HG02943 (cell line): ENCODE data around the gene KCNT1.

Source experiments
- ATAC-seq: cut with Tn5 transposase; IDR thresholded peaks from one replicate; pipeline ENCODE4 v1.9.1; 2021; ENCODE audit warnings: mild to moderate bottlenecking, low read depth, moderate library complexity; ENCODE audit not compliant: unreplicated experiment

The KCNT1 gene

DNA sequence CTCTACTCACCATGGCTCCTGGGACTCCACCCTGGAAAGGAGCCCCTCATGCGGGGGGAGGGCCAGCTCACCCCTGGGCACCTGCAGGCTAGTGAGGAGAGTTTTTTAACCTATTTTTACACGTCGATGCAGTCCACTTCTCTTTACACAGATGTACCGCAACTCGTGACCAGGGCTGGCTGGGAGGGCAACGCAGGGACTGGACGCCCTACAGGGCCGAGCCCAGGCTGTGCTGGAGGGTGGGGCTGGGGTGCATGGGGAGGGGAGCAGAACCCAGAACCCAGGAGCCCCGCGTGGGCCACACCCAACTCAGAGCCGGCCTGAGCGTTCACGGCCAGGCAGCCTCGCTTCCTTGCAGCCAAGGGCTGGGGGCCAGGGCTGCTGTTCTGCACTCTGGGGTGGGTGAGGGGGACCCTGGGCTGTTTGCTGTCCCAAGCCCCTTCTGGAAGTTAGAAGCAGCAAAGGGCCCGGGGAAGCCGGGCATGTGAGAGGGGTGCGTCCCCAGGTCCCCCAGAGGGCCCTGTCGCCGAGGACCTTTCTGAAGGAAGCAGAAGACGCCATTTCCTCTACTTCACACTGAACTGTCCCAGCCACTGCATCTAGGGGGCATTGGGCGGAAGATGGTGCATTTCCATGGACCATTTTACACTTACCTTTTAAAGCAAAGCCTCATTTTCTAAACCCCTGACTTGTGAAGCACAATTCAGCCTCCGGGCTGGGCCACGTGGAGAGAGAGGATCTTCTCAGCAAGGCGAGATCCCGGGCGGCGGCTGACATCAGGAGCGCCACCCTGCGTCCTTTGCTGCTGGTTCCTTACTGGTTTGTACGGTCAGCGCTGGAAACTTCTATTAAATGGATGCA is 90.5 kb downstream of the KCNT1 start:
- no peak for ATAC-seq

DNA sequence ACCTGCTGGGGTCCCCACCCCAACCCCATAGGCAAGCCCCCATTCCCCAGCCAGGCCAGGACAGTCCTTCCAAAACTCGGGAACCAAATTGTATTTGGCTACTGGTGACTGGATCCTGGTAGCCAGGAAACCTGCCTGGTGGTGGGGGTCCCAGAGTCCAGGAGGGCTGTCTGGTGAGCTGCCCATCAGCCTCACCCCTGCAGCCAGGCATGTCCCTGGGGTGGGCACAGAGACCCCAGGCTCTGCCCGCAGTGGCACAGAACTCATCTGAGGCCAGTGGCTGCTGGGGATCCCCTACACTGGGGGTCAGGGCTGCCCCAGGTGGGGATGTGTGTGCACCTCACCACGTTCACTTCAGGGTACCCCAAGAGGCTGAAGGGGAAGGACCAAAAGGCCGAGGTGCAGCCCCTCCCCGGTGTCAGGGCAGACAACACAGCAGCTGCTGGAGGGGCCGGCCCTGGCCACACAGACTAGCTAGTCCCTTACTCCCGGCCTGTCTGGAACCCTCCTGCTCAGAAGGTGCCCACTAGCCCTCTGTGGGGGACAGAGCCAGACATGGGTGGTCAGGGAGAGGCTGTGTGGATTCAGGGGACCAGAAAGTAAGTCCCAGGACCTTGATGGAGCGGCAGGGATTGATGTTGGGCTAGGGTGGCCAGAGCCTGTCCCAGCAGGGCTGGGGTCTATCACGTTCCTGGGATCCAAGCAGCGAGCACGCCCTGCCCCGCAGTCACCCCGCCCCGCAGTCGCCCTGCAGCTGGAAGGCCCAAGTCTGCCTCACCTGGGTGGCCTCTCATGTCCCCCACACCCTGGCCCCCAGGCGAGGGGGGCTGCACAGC is 91.5 kb downstream of the KCNT1 start:
- ATAC-seq, result no peak

DNA sequence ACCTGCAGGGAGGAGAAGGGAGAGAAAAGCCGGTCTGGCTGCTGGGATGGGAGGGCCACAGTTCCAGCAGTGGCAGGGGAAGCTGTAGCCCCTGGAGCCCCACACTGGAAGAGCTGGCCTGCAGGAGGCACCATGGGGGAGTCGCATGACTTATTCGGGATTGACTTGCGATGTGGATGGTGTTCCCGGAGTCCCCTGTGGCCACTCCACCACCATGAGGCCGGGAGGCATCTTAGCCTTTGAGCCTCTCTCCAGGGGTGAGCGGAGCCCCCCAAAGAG is 92.0 kb downstream of the KCNT1 start:
- no peak for ATAC-seq

DNA sequence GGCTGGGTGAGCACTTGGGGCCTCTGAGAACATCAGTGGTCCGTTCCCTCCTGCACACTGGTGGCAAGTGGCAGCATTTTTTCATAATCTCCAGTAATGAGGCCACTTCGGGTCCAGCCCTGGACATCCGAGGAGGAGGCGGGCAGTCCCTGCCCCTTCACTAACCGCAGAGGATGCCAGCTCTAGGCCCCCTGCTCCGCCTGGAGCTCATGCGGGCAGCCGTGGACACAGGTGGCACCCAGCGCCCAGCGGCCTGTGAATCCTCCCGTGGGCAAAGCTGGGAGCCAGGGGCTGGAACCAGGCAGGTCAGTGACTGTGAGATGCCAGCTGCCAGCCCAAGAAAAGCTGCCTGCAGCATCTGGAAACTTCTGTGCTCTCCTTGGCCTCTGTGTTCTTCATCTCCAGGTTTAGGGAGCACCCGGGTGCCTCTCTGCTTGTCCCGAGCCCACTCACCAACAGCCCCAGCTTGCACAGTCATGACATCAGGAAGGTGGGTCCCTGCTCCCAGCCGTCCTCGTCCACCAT is 92.4 kb downstream of the KCNT1 start:
- no peak for ATAC-seq

DNA sequence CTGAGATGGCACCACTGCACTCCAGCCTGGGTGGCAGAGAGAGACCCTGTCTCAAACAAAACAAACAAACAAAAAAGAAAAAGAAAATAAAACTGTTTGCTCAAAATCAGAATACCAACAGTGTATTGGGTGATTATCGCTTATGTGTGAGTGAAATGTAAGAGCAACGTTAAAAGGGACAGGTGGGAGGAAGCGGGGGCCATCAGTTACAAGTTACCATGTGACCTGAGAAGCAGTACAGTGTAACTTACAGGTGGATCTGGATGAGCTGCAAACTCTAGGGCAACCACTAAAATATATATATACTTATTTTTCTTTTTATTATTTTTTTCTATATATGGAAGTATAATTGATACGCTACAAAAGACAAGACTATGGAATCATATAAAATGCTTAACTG is 93.4 kb downstream of the KCNT1 start:
- no peak for ATAC-seq

DNA sequence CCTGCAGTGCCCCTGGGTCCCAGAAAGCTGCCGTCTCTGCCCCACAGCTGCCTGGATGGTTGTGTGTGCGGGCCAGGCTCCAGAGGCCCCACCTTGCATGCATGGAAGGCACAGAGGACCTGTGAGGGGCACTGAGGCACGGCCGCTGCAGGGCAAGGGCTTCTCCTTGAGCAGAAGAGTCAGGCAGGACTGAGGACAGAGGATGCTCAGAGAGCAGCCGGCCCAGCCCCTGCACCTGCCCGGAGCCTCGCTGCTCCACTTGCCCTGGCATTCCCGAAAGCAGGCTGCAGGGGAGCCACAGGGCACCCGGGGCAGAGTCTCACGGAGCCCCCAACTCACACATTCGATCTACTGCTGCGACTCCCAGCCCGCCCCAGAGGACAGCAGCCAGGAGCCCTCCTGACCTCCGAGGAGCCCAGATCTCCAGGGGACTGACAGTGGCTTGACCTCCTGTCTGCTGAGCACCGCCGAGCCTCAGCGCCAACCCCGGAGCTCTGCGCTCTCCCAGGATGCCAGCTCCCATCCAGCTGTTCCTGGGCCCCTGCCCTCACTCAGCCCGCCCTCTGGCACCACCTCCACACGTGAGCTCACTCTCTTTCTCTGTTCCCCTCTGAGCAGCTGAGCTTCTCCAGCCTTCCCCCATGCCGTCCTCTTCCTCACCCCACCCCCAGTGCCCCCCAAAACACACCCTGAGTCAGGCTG is 95.0 kb downstream of the KCNT1 start:
- ATAC-seq, result no peak

DNA sequence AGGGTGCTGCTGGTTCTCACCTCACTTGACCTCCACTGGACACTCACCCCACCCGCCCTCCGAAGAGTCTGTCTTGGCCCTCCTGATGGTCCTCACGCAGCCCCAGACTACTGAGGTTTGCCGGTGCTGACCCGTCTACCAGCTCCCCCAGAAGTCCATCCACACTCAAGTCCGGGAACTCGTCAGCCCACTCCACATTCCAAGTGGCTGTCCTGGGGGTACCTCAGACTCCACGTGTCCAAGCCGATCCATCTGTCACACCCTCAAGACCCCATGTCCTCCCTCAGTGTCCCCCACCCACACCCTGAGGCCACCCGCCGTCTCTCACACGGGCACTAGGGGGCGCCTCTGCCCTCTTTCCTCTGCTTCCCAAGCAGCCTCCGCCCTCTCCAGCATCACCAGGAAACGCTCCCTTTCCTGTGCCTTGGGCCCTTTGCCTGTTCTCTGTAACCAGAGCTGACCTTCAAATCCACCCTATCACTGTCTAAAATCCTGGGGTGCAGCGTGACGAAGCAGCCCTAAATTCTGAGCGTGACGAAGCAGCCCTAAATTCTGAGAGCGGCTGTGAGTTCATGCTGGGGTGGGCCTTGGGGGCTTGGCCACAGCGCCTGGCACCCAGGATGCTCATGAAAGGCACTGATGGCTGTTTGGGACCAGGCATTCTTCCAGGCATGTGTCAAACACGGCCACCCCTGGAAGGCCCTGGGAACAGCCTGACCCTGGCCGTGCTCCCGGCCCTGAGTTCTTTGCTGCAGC is 95.7 kb downstream of the KCNT1 start:
- no peak for ATAC-seq

DNA sequence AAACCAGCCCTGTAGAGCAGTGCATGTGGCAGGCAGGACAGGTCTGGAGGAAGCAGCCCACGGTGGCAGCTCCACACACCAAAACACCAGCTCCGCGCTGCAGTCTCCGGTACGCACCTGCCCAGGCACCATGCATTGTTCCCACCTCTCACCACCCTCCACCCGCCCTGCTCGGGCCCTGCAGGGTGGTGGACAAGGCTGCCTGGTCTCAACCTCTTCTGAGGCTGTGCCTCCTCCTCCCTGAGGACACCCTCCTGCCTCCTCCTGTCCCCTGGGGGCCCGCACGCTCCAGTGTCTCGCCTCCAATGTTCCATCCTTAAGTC is 96.2 kb downstream of the KCNT1 start:
- no peak for ATAC-seq

DNA sequence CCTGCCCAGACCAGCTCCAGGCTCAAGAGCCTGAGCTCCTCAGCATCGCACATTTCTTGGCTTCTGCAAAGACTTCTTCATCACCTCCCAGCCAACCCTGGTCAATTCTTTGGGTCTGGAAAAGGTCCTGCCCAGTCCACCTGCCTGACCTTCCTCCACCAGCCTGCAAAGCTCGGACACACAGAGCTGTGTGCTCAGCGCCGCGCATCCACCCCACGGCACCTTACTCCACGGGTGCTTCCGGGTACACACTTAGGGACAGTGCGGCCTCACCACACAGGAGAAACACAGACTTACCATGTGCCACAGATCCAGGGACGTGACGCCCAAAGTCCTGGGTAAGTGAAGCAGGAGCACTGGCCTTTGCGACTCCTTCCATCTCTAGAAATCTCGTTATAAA is 97.3 kb downstream of the KCNT1 start:
- no peak for ATAC-seq

DNA sequence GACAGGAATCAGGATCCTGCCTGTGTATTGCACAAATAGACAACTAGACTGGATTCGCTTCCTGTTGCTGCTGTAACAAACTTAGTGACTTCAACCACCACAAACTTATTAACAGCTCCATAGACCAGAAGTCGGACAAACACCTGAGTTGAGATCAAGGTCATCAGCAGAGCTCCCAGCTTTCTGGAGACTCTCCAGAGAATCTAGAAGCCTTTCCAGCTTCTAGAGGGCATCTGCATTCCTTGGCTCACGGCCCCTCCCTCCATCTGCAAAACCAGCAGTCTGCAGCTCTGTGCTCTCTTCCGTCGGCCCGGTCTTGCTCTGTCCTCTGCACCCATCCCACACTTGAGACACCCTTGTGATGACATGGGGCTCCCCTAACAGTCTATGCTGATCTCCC is 99.1 kb downstream of the KCNT1 start:
- ATAC-seq, result no peak

DNA sequence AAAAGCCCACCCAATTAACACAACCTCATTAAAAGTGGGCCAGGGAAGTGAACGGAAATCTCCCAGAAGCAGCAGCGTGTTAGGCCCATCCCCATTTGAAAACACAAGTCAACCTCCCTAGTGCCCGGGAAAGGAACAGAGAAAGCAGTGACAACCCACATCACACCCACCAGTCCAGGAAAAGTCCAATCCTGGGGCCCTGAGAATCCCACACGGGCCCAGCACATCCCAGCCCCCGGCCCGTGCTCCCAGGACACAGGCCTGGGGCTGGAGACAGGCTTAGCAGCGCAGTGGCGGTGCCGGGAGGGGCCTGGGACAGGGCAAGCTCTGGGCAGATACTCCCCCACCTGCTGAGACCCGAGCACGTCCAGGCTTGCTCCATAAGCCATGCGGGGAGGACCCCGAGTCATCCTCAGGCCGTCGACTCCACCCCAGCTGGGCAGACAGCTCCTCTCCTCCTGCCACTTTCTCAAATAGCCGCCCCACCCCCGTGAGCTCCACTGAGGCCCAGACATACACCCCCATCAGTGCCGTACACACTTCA is 101.0 kb downstream of the KCNT1 start:
- ATAC-seq, result no peak

DNA sequence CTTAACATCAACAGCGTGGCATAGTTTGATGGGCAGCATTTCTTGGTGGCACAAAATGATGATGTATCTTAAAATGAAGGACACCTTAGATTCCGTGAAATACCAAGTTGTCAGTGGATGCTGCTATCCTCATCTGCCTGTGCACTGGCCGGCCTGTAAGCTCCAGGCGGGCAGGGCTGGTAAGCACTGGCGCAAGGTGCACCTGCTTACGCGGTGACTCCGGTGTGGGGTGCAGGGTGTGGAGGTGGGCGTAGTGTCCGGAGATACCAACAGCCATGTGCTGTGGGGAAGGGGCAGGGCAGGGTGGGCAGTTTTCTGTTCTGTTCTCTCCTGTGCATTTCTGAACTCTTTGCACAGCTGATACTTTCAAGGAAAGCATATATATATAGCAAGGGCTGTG is 101.5 kb downstream of the KCNT1 start:
- ATAC-seq, result no peak

DNA sequence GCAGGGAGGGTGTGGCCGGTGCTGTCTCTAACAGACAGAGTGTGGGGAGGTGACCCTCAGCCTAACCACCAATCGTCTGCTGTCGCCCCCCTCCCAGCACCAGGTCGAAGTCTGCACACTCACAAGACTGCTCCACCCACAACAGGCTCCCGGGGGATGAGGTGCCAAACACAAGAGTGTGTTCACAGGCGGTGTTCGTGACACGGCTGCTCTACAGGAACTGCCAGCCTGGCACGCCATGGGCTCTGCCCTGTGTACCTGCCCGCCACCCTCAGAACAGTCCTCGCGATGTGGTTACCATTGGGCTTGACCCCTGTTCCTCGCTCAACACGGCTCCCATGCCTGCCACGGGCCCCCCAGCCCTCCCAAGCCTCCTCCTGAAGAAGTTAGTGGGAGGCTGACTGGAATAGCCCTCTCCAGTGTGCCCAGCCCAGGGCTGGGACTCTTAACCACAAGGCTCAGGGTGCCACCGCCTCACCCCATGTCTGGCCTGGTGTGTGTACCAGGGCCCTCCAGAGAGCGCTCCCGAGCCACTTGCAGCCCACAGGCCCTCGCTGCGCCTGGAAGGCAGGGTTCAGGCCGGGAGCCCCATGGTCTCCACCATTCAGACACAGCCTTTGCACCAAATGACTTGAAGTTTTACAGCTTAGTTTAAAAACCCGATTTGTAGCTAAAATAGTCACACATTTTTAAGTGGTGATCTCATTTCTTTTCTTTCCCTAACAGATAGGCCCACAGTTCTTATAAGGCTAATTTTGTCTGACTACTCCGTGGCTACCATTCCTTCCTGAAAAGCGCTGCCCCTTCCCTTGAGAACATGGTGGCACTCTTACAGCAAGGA is 102.8 kb downstream of the KCNT1 start:
- ATAC-seq, result no peak

DNA sequence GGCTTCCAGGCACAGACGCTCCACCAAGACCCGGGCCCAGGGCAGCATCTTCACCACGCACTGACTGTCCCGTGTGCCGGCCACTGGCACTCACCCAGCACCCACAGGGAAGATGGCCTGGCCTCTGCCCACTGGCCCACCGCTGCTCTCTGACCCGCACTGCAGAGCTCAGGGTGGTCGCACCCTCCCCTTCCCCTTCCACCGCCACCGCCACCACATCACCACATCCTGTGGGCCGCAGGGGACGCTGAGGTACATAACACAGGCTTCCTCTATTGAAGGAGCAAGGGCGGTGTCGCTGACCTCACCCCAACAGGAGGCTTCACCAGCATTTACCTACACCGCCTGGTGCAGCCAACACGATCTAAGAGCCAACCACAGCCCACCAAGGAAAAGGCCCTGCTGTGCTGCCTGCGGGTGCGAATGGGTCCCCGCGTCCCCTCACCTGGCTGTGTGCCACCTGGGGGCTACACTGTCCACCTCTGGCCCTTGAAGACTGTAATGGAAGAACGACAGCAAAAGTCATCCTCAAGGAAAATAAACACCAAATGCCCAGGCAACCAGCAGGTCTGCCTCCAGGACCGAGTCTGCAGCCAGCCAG is 103.5 kb downstream of the KCNT1 start:
- no peak for ATAC-seq

DNA sequence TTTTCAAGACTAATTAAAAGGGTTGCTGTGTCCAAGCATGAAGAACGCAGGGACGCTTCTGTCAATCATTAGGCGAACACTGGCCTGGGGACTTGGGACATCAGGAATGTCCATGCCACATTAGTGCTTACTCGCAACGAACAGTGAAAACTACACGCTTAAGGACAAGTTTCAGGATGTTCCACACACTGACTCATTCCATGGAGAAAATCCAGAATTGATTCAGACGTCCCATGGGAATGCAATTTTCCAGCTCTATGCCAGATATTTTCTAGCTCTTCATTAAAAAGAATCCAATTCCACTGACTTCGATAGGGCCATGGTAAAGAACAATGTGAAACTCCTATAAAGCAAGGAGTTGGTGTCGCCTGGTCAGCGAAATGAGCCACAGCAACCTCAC is 107.2 kb downstream of the KCNT1 start:
- no peak for ATAC-seq

DNA sequence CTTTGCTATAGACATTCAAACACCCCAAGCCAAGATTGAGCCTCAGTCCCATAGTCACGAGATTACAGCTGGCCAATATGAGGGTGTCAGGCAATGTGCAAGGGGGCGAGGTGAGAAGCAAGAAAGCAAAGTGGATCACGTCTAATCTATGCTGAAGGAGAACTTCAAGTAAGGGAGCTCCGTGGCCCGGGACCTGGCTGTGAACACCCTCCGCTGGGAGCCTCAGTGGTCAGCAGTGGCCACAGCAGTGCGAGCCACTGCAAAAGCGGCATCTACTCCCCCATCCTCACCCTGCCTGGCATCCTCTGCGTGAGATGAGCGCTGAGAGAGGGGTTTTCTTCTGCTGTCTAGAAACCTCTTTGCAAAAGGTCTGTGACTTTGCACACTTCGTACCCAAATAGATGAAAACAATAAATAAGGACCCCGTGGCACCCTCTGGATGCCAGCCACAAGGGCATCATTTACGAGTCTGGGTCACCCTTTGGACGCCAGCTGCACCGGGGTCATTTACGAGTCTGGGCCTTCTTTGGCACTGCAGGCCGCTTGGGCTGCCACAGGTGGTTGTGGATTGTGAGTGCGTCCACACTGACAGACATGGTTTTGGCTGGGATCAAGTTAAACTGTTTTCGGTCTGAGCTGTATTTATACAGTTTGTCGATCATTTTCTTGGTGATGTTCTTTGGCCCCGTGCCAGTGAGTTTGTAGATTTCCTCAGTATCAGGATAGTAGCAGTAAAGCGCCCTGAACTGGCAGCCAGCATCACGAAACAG is 109.0 kb downstream of the KCNT1 start:
- no peak for ATAC-seq

DNA sequence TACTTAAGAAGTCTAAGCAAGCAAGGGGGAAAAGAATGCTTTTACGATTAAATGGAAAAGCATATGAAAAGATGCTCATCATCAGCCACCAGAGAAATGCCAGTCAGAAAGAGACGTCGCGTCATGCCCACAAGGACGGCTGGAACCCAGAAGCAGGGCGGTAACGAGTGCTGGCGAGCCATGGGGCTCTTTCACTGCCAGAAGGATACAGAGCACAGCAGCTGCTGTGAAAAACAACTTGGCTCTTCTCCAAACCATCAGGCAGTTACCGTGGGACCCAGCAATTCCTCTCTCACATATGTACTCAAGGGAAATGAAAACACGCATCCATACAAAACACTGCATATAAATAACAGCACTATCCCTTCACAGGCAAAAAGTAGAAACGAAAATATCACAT is 109.8 kb downstream of the KCNT1 start:
- no peak for ATAC-seq

DNA sequence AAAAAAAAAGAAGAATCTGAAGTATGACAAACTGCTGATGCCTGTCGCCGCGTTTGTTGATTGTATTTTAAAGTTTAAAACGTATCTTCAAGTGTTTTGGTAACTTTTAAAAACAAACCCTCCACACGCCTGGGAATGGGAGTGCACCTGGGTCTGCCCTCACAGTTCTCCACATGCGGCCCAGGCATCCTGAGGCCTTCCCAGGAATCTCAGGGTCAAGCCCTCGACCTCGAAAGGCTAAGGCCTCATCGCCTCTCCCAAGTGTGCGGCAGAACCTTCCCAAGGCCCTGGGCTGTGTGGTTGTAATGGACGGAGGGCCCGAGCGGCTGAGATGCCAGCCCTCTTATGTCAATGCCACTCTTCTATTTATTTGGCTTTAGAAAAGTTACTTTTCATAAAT is 111.0 kb downstream of the KCNT1 start:
- no peak for ATAC-seq
